Chondrocyte (in vitro differentiated cells): ENCODE measurements around the gene PDE6D. TPM values are rescaled to one million over a fixed set of nuclear protein-coding genes. Genes with fewer than 3 reads are reported as not detected.

ENCODE experiments used
- DNase-seq: peaks from one replicate; pipeline ENCODE4 v3.0.0; 2021; ENCODE audit warnings: mixed read lengths, low spot score
- H3K27ac Mint-ChIP-seq: one replicate; pipeline ENCODE4 v1.8.0; 2021; ENCODE audit warnings: mild to moderate bottlenecking, moderate library complexity, mixed read lengths; ENCODE audit not compliant: unreplicated experiment
- H3K27me3 Mint-ChIP-seq: 2 replicates; pipeline ENCODE4 v1.8.0; 2021; ENCODE audit warnings: low read depth, mixed read lengths
- H3K36me3 Mint-ChIP-seq: 2 replicates; pipeline ENCODE4 v1.8.0; 2021; ENCODE audit warnings: low read depth, mixed read lengths
- H3K4me1 Mint-ChIP-seq: 2 replicates; pipeline ENCODE4 v1.8.0; 2021; ENCODE audit warnings: low read depth, mild to moderate bottlenecking, mixed read lengths
- H3K4me3 Mint-ChIP-seq: one replicate; pipeline ENCODE4 v1.8.0; 2021; ENCODE audit warnings: mild to moderate bottlenecking, moderate library complexity, mixed read lengths; ENCODE audit not compliant: unreplicated experiment
- H3K9me3 Mint-ChIP-seq: 2 replicates; pipeline ENCODE4 v1.8.0; 2021; ENCODE audit warnings: low read depth, mixed read lengths
- CTCF ChIP-seq: fragments of 200-600 bp; sonication (generic); IDR thresholded peaks from 2 replicates; pipeline ENCODE4 v1.5.0; 2021; ENCODE audit warnings: antibody characterized with exemption, mild to moderate bottlenecking, moderate library complexity
- total RNA-seq: library from RNA; stranded (reverse); gene quantifications from 3 replicates; pipeline ENCODE4 v1.2.1, GENCODE V29; 2021

PDE6D gene
- total RNA-seq, 1 donor from 2014 or later = 17.5 TPM

DNA sequence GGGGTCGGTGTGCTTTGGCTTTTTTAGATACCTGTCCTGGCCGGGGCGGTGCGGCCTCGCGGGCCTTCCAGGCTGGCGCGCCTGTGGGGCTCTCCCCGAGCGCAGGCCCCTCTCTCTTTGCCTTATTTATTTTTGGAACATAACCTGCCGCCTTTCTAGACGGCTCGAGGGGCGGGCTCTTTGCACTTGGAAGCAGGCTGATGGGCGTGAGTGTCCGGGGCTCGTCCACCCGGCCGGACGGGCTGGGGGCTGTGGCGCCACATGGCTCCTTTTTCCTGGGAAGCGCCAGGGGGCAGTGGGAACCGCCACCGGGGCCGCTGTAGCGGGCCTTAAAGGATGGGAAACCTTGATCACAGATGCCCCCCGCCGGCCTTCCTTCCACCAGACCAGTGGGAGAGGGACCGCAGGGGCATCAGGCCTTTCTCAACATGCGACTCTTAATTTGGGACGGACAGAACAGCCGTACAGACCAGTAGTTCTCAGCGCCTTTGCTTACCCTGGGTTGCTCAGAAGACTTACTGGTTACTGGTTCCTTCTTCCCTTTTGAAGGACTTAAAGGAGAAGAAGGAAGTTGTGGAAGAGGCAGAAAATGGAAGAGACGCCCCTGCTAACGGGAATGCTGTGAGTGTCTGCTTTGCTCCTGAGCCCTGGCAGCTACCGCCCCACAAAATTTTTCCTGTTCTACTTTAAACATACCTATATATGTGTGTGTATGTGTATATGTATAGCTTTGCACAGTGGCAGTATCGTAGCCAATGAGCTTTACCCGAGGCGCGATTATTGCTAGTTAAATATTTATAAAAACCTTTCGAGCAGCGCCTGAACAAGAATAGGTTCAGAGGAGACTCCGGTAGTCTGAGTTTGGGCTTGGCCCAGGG, 70.0 kb downstream of the PDE6D start:
- Mint-ChIP-seq H3K9me3 (no peaks in the 10 kb centered on the region), H3K36me3 (peaks cover 14% of the 10 kb centered on the region), H3K27ac (peak overlapping the region; percentile 87), H3K27me3 (no peaks in the 10 kb centered on the region), H3K4me3 (peak overlapping the region; percentile 86), H3K4me1 (peaks cover 37% of the 10 kb centered on the region)
- DNase-seq = no peak
- peak; percentile 4 for TF ChIP-seq CTCF

- no peaks in the 10 kb centered on the region for H3K27me3 Mint-ChIP-seq
- H3K36me3 Mint-ChIP-seq = peaks cover 14% of the 10 kb centered on the region
- H3K9me3 Mint-ChIP-seq = no peaks in the 10 kb centered on the region
- no peak for DNase-seq
- peak; percentile 80 for TF ChIP-seq CTCF
- H3K27ac Mint-ChIP-seq = peak overlapping the region; percentile 95
- peaks cover 35% of the 10 kb centered on the region for H3K4me1 Mint-ChIP-seq
- H3K4me3 Mint-ChIP-seq = peak overlapping the region; percentile 86
Observed at GRCh38 chr2:231709981-231710798, 70.9 kb downstream of the PDE6D start.

DNA sequence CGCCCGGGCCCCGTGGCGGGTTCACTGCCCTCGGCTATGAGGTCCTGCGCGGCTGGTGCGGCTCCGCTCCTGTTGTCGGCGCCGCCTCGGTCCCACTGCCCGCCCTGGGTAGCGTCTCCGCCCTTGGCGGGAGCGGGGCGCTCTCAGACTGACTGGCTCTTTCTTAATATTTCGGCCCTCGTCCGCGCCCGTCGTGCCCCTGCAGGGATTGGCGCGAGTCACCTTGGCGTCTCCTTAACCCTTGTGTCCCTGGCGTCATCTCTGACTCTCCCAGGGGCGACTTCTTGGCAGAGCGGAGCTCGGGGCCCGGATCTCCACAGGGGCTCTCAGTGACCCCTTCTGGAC, 71.5 kb downstream of the PDE6D start:
- Mint-ChIP-seq H3K36me3 (peaks cover 14% of the 10 kb centered on the region), H3K9me3 (no peaks in the 10 kb centered on the region), H3K27me3 (no peaks in the 10 kb centered on the region), H3K4me1 (peaks cover 36% of the 10 kb centered on the region), H3K4me3 (peak overlapping the region; percentile 86), H3K27ac (peak overlapping the region; percentile 95)
- no peak for DNase-seq
- no peak for TF ChIP-seq CTCF

GRCh38 chr2:231708773-231709635, 72.1 kb downstream of the PDE6D start:
- no peak for DNase-seq
- Mint-ChIP-seq H3K4me3 (peak overlapping the region; percentile 95), H3K27ac (peak overlapping the region; percentile 97), H3K27me3 (no peaks in the 10 kb centered on the region), H3K36me3 (peaks cover 14% of the 10 kb centered on the region), H3K4me1 (peaks cover 34% of the 10 kb centered on the region), H3K9me3 (no peaks in the 10 kb centered on the region)
- peak; percentile 47 for TF ChIP-seq CTCF
